HFFc6 (cell line): ENCODE measurements around the gene RGS9. TPM values are rescaled to one million over a fixed set of nuclear protein-coding genes. Genes with fewer than 3 reads are reported as not detected.
A peak's percentile ranks its signal among the peaks of the same experiment; 100 is the strongest.

ENCODE experiments used
- DNase-seq: peaks from one replicate; pipeline ENCODE4 v3.0.0-alpha.2; 2018
- H3K27ac Mint-ChIP-seq: 2 replicates; pipeline ENCODE4 v1.8.0; 2020; ENCODE audit warnings: mild to moderate bottlenecking, mixed read lengths
- H3K27me3 Mint-ChIP-seq: 2 replicates; pipeline ENCODE4 v1.8.0; 2021; ENCODE audit warnings: mild to moderate bottlenecking, moderate library complexity, mixed read lengths; ENCODE audit not compliant: insufficient read depth
- H3K36me3 Mint-ChIP-seq: 2 replicates; pipeline ENCODE4 v1.8.0; 2021; ENCODE audit warnings: low read depth, mixed read lengths
- H3K4me1 Mint-ChIP-seq: 2 replicates; pipeline ENCODE4 v1.8.0; 2020; ENCODE audit warnings: low read depth, mixed read lengths
- H3K4me3 Mint-ChIP-seq: 2 replicates; pipeline ENCODE4 v1.8.0; 2020; ENCODE audit warnings: mild to moderate bottlenecking, moderate library complexity, mixed read lengths
- H3K9me3 Mint-ChIP-seq: 2 replicates; pipeline ENCODE4 v1.8.0; 2020; ENCODE audit warnings: mild to moderate bottlenecking, mixed read lengths
- CTCF ChIP-seq: fragments of 200-600 bp; sonication (generic); IDR thresholded peaks from 2 replicates; pipeline ENCODE4 v1.5.0; 2021; ENCODE audit warnings: antibody characterized with exemption, mild to moderate bottlenecking
- total RNA-seq, 6 experiments: library from RNA; stranded (reverse); fragmentation: NEBNext Ultra II Directional; extraction: Animal tissue kit (Norgen Biotek cat#: 25700); gene quantifications; 2 replicates in 1 of 6; 3 replicates in 5 of 6; pipeline ENCODE4 v1.2.3, GENCODE V29; 2021

The RGS9 gene
- total RNA-seq, 6 experiments from 2014 or later = 0.31 to 0.97 (median 0.42) TPM

DNA sequence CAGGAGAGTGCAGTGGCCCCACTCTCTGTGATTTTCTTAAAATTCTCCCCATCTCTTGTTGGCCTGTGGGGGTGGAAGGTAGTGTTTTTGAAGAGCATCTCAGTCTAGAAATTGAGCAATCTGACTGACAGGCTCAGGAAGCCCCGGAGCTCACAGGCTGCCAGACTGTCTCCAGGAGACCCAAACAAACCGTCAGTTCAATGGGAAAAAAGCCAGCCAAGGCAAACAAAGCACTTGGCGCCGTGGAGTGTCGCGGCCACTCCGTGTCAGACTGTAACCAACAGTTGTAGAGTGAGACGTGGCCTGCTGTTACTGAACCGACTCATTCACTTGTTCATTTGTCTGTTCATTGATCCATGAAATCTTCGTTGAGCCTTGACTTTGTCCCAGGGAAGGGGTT is 33.7 kb downstream of the RGS9 start:
- DNase-seq = no peak
- no peaks in the 10 kb centered on the region for H3K9me3 Mint-ChIP-seq
- peaks cover 9% of the 10 kb centered on the region for H3K4me1 Mint-ChIP-seq
- H3K4me3 Mint-ChIP-seq = no peak overlapping the region
- no peak overlapping the region for H3K27ac Mint-ChIP-seq
- no peaks in the 10 kb centered on the region for H3K36me3 Mint-ChIP-seq
- peaks cover 6% of the 10 kb centered on the region for H3K27me3 Mint-ChIP-seq
- no peak for TF ChIP-seq CTCF

DNA sequence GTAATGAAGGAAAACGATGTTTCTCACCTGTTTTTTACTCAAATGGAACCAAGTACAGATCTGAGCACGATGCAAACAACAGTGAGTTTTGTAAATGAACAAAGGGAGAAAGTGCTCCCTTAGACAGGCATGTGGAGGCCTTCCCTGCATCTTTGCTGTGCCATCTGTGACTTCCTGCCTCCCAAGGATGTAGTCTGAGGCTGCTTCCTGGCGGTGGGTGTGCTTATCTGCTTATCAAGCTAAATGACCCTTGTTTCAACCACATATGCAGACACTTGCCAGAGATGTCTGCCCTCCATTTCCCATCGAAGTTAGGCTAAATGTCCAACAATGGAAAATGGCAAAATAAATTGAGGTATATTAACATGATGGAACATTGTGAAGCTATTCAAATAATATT is 34.6 kb downstream of the RGS9 start:
- no peaks in the 10 kb centered on the region; the same call in 1 of the 2 replicates for H3K36me3 Mint-ChIP-seq
- peaks cover 2% of the 10 kb centered on the region for H3K27me3 Mint-ChIP-seq
- no peaks in the 10 kb centered on the region for H3K9me3 Mint-ChIP-seq
- H3K4me3 Mint-ChIP-seq = no peak overlapping the region
- peaks cover 9% of the 10 kb centered on the region for H3K4me1 Mint-ChIP-seq
- DNase-seq = no peak
- TF ChIP-seq CTCF = no peak
- H3K27ac Mint-ChIP-seq = no peak overlapping the region

GRCh38 chr17:65172496-65173136 is 35.4 kb downstream of the RGS9 start:
- no peak for DNase-seq
- Mint-ChIP-seq H3K9me3 (no peaks in the 10 kb centered on the region), H3K27me3 (peaks cover under 1% of the 10 kb centered on the region; the same call in 1 of the 2 replicates), H3K4me1 (peaks cover 12% of the 10 kb centered on the region), H3K36me3 (no peaks in the 10 kb centered on the region; the same call in 1 of the 2 replicates), H3K4me3 (no peak overlapping the region), H3K27ac (no peak overlapping the region)
- no peak for TF ChIP-seq CTCF

GRCh38 chr17:65173284-65173793 is 36.2 kb downstream of the RGS9 start:
- DNase-seq = peak; percentile 51
- no peak for TF ChIP-seq CTCF
- Mint-ChIP-seq H3K9me3 (no peaks in the 10 kb centered on the region), H3K36me3 (no peaks in the 10 kb centered on the region; the same call in 1 of the 2 replicates), H3K4me3 (no peak overlapping the region), H3K27me3 (peaks cover 3% of the 10 kb centered on the region; the same call in 1 of the 2 replicates), H3K4me1 (peaks cover 18% of the 10 kb centered on the region), H3K27ac (no peak overlapping the region)

- H3K36me3 Mint-ChIP-seq = no peaks in the 10 kb centered on the region; the same call in 1 of the 2 replicates
- H3K4me1 Mint-ChIP-seq = peaks cover 24% of the 10 kb centered on the region
- peaks cover 3% of the 10 kb centered on the region; the same call in 1 of the 2 replicates for H3K27me3 Mint-ChIP-seq
- TF ChIP-seq CTCF = no peak
- no peak overlapping the region for H3K27ac Mint-ChIP-seq
- H3K9me3 Mint-ChIP-seq = no peaks in the 10 kb centered on the region
- no peak for DNase-seq
- no peak overlapping the region for H3K4me3 Mint-ChIP-seq
These were observed 37.0 kb downstream of the RGS9 start for GRCh38 chr17:65173976-65174683.
